HG03196 (cell line): ENCODE measurements around the gene SCN2A.

Source experiments
- ATAC-seq: cut with Tn5 transposase; IDR thresholded peaks from one replicate; pipeline ENCODE4 v1.9.1; 2021; ENCODE audit not compliant: unreplicated experiment

Gene SCN2A

DNA sequence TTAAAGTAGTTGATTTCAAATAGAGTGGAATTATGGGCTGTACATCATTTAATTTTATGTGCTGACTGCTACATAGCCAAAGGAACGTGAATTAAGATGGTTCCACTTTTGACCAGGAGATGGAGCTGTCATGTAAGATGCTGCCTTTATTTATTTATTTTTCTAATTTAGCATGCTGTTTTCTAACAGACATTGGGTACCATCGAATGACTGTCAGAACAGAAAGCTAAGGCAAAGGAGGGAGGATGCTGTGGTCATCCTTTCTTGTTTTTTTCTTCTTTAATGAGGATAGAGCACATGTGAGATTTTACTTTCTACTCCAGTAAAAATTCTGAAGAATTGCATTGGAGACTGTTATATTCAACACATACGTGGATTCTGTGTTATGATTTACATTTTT lies at the start of gene SCN2A:
TSS of gene SCN2A (plus strand) at position 185 of the 400 bp plus-strand sequence. CDS start 56,410 bp downstream, outside the sequence.
- ATAC-seq, result peak; percentile 67

DNA sequence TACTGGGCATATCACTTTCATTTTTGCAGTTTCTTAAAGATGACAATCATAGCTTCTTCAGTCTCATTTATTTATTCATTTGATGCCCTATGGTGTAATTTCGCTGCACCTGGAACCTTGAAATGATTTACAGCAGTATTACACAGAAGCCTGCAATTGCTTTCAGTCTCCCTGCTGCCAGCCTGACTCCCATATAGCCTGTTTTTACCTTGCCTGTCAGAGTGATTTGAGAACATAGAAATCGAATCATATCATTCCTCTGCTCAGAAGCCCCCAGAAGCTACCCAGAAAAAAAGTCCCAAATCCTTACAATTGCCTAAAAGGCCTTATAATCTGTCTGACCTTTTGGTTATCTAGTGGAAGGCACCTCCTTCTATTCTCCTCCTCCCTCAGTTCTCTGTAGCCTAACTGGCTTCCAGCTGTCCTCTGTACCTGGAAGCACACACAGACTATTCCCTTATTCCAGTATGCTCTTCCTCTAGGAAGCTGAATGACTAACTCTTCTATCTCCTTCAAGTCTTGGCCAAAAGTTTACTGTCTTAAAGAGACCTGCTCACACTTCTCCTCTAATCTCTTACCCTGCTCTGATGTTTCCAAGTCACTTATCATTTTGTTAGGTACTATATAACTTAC lies 48.0 kb upstream of the SCN2A start:
- no peak for ATAC-seq

DNA sequence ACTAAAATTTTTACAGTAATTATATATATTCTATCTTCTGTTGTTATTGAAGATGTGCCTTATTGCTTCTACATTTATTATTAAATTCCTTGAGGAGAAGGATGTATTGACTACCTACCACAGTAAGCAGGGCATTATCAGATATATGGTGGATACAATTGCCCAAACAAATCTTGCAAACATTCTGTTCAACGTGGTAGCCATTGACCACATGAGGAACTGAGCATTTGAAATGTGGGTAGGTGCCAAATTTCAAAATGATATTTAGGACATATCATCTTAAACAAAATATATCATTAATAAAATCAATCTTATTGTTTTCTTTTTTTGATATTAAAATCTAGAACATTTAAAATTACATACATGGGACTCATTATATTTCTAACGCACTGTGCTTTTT lies 46.5 kb upstream of the SCN2A start:
- ATAC-seq, result no peak

DNA sequence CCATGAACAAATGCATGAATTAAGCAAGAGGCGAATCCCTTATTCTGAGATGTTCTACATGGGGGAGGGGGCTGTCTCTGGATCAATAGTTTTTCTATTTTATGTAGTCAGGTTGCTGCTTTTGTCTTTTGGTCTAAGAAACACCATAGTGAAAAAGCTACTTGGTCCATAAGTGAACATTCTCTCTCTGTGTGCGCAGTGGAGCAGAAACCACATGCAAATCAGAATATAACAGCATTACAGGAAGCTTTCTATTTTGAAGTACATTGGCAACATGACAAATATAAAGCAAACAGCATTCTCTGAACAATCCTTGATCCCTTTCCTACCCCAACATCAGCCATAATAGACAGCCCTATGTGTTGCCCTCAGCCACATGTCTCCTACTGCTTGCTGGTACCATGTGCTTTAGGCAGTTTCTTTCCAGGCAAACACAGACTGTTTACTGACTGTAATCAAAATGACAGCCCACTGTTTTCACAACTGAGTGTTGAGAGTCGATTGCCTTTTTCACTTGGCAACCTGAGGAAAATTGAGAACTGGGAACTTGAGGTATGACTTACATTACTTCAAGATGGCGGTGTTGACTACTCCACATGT lies 45.9 kb upstream of the SCN2A start:
- peak; percentile 98 for ATAC-seq

DNA sequence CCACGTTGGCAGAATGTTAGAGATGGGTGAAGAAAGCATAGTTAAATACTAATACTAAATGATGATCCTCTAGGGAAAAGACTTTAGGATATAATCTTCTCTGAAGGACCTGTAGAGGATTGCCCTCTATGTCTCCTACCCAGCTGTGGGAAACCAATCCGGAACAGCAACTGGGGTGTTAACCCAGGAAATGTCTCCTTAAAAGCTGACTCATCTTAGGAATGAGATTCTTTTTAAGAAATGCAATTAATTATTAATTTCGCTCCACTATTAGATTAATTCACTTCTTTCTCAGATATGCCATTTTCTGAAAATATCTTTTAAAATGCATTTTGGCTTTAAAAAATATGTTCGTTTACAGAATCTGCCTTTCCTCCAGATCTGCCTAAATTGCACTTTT lies 42.8 kb upstream of the SCN2A start:
- no peak for ATAC-seq

DNA sequence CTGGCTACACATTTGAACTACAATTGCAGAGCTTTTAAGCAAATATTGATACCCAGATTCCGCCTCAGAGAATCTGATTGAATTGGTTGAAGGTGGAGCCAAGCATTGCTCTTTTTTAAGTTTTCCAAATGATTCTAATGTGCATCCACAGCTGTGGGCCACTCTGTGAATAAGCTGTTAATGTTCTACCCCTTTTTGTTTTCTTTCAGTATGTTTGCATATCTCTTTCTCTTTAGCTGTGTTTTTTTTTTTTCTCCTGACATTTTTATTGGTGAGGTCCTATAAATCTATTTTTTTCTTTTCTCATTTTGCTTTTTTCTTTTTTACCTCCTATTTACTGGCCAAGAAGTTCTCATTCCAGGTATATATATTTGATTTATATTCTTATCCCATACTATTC lies 41.9 kb upstream of the SCN2A start:
- no peak for ATAC-seq

DNA sequence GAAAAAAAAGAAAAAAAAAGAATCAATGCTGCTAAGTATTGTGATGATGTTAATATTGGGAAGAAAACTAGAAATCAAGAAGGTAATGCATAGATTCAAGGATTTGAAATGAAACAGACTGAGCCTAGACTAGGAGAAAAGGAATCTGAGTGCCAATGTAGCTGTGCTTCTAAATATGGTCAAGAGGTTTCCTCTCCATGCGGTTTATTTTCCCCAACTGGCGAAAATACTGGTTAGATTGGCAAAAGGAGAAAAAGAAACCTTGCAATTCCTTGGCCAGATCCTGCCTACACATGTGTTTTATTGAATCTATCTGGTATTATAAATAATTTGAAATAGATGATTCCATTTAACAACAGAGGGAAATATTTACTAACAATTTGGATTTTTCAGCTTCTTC lies 41.0 kb upstream of the SCN2A start:
- ATAC-seq, result no peak

DNA sequence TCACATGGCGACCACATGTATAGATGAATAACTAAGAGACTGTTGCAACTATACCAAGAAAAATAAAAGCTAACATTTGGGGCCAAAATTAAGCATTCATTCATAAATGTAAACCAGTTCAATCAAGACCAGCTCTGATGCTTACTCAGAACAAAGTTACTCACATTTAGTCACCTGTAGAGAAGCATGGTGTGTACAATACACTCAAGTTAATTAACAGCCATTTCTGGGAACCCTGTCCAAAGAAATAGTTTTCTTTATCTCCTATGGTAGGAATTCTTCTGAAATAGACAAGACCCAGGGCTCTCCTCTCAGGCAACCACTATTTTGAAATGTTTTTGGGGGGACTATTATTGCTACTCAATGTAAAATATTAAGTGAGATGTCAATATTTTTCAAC lies 37.0 kb upstream of the SCN2A start:
- ATAC-seq, result no peak

DNA sequence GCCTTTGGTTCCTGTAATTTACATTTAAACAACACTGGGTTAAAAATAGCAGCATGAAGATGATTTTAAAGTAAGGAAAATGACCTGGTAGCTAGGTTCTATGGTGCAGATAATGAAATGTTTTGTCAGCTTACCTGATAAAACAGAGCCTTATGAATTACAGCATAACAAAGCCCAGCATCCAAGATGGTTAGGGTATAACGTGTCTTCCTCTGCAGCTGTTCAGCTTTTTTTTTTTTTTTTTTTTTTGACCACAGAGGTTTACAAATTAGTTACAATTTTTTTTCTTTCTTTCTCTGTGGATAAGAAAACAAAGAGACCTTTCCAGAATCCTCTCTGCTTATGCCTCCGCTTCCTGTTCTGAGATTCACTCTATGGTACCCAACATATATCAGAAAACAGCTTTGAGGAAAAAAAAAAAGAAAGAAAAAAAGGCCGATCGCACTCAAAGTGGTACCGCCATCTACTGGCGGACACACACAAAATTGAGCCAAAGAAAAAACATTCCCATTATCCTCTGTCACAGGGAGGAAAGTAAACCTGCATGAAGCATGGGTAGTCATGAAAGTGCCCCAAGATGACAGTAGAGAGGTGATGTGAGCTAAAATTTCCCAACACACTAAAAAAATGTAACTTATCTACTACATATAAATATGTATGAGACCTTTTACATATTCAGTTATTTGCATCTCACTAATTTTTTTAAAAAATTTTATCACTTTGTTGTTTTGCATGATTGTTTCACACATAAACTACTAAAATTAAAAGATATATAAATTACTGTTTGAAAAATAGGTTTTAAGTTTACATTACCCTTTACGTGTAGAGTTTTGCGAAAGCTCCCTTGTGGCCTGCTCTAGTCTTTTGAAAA lies 35.3 kb upstream of the SCN2A start, which contains the start of gene SCN3A:
TSS of gene SCN3A (minus strand) at position 362 of the 871 bp plus-strand sequence. CDS start 27,656 bp downstream, outside the sequence.
- ATAC-seq, result no peak

DNA sequence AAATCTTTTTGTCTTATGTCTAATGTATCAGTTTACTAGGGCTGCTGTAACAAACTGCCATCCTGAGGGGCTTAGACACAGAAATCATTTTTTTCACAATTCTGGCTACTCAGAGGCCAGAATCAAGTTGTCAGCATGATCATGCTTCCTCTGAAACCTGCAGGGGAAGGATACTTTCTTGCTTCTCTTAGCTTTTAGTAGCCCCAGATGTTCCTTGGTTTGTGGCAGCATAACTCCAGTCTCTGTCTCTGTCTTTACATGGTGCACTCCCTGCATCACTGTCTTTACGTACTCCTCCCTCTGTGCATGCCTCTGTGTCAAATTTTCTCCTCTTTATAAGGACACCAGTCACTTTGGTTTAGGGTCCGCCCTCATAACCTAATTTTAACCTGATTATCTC lies 33.3 kb upstream of the SCN2A start:
- ATAC-seq, result no peak

DNA sequence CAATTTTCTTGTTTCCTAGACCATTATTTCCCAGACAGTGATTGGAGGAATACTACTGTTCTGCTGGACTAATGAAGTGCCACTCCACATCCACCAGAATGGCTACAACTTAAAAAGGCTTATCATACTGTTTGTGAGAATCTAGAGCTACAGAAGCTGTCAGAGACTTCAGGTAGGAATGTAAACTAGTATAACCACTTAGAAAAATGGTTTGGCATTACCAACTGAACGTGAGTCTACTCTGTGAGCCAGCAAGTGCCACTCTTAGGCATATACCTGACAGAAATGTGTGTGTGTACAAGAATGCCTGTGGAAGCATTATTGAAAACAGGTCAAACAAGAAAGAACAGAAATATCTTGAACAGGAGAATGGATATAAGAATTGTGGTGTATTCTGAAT lies 31.1 kb upstream of the SCN2A start:
- no peak for ATAC-seq

DNA sequence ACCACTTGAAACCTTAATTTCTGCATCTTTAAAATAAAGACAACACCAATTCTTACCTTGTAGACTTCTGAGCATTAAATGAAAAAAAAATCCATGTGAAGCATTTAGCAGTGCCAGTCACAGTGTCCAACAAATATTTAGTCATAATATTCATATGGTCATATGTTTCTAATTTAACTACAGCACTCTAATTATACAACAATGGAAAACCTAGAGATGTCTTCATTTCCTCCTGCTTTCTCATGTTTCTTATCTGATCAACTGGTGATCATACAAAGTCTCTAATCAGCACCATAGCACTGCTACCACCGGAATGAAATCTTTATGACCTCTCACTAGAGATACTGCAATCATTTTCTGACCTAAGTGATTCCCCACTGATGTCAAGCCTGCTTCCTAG lies 25.1 kb upstream of the SCN2A start:
- no peak for ATAC-seq

DNA sequence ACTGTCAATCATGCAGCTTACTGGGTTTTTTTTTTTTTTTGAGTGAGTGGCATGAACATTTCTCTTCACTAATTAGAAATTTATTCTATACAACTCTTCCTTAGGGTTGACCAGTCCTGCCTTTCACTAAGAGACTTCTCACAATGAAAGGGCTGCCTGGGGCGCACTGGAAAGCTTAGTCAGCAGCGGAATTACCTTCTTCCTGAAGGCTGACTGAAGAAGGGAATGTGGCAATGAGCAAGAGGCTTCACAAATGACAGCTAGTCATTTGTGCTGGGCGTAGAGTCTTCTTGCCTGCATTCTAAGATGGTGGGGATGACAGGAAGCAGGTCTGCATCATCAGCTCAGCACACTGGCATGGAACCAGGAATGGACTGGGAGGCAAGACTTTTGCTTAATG lies 19.7 kb upstream of the SCN2A start:
- no peak for ATAC-seq

DNA sequence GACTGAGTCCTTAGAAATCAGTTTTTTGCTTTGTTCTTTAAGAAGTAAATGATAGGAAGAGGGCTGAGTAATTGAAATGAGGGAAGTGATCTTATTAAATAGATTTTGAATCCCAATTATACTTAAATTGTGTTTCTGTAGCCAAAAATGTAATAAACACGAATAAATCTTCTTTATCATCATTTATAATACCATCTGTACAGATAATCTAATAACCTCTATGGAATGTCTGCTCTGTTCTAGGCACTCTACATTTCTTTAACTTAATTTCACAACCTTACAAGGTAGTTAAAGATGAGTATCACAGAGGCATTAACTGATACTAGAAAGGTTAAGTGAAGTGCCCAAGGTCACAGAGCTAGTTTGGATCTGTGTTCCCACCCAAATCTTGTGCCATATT lies 14.3 kb upstream of the SCN2A start:
- no peak for ATAC-seq

DNA sequence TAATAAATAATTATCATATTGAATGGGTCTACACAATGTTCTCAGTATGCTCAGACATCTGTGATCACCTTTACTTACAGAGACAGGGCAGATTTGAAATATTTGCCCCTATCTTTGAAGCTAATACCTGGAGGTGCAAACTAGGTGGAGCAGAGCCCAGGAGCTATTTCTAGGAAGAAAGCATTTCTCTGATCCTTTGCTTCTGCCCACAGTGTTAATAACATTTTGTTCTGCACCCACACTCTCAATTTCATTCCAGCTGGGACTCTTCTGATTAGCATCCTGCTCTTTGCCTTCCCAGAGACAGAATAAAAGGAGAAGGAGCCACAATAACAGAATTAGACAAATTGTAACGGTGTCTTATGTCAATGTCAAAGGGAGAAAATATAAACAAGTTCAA lies 11.6 kb upstream of the SCN2A start:
- no peak for ATAC-seq

DNA sequence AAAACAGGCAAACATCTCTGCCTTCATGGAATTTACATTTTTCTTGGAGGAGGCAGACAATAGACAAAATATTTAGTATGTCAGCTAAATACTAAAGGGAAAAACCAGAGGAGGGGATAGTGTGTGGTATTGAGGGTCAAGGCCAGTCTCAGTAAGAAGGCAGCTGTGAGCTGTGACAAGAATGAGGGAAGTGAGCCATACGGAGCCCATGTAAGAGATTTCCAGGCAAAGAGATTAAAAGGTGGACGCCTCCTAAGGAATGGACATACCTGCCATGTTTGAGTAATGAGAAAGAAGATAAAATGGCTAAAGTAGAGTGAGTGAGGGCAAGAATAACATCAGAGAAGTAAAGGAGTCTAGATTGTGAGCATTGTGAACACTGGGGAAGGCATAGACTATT lies 2.2 kb upstream of the SCN2A start:
- no peak for ATAC-seq

DNA sequence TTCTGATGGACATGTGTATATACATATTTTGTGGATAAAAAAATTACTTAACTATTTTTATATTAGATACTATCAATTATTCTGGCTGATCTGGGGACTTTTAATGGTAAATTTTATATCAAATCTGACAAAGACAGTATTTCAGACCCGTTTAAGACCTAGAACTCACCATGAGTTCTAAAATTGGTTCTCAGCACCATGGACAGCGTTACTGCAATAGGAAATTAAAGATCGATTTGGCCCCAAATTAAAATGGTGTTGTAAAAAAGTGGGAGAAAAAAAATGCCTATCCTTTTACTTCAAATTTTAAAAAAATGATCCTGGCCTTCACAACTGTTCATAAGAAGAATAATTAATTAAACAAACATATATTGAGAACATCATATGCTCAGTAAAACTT lies 919 bp upstream of the SCN2A start:
- no peak for ATAC-seq

DNA sequence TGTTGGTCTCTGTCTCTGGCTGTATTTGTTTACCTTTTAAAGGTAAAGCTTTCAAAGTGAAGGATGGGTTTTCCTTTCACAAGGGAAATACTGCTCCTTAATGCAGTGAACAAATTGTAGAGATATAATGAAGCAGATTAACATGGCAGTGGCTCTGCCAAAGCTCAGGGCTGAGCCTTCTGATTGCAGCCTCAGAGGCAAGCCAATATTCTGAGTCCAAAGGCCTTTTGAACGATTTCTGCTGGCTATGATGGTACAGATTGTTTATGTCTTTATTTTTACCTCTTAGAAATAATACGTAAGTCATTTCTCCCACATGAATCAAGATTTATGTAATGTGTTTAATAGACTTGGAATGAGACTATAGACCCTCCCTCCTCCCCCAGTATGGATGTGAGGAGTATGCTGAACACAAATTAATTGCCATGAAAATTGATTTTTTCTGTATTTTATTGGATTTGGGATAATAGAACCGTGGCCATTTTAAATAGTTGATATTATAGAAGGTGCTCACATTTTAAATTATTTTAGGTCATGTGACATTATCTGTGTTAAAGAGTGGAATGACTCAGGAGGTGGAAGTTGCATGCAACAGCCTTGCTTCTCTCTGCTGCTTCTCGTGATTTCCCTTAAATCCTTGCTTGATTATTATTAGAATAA lies 772 bp downstream of the SCN2A start:
- ATAC-seq, result no peak

DNA sequence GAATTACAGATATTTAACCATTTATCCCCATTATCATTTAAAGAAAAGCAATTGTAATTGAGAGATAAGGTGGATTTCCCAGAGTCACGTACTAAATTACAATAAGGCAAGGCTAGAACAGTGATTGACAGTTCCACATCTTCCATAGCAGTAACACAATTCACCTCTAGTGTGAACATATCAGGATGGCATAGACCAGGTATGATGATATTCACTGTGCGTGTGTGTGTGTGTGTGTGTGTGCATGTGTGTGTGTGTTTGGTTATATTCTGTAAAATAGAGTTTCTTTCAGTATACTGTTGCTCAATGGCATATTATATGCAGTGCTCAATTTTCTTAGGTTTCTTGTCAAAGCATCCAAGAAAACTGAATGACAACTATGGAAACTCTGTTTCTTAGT lies 1.7 kb downstream of the SCN2A start:
- no peak for ATAC-seq

DNA sequence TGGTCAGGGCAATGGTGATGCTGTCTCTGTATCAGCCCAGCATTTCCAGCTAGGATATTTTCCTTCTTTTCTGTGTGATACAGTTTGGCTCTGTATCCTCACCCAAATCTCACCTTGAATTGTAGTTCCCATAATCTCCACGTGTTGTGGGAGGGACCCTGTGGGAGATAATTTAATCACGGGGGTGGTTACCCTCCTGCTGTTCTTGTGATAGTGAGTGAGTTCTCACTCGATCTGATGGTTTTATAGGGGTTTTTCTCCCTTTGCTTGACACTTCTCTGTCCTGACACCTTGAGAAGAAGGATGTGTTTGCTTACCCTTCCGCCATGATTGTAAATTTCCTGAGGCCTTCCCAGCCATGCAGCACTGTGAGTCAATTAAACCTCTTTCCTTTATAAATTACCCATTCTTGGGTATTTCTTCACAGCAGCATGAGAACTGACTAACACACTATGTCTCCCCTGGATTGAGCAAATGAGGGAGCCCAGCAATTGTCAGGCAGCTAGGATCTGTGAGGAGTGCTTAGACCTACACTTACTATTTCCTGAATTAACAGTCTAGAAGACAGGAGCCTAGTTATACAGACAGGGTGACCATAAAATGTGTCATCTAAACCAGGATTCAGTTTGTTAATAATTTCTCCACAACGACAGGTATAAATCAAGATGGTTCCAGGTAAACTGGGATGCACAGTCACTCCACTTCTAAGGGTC lies 6.0 kb downstream of the SCN2A start:
- no peak for ATAC-seq

DNA sequence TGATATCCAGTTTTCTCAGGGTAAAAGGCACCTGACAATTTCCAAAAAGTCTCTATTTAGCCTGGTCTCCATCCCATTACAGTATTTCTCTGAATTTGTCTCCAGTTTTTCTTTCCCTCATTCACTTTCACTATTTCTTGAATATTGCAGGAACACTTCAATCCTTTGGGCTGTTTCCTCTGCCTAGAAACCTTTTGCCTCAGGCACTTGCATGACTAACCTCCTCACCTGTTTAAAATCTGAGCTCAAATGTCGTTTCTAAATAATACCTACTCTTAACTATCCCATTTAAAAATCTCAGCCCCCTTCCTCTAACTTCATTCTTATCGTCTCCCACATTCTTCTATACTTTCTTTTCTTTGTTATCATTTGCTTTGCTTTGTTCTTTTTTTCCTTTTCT lies 9.0 kb downstream of the SCN2A start:
- no peak for ATAC-seq
